ENCODE results near the gene TNS4. TPM values are rescaled to one million over a fixed set of nuclear protein-coding genes. Genes with fewer than 3 reads are reported as not detected.

The TNS4 gene
- total RNA-seq, 1 donor from 2014 or later, result 0.18 TPM

DNA sequence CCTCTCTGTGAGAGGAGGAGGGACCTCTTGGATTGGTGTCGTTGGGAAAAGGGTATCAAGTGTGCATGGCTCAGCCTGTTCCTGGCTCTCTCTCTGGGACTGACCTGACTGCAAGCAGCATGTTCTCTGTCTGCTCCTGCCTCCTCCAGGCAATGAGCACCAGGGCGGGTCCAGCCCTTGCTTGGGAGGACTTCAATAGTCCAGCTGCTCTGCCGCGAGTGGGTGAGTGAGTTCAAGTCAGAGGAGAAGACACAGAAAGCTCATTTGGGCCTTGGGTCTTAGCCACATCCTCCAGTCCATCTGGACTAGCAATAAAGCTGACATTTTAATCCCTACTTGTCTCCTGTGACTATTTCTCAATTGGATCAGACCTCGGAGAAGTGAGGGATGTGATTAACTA, 25.2 kb upstream of the TNS4 start:
- H3K27ac Mint-ChIP-seq, result no peak overlapping the region
- H3K4me1 Mint-ChIP-seq, result peaks cover 18% of the 10 kb centered on the region
- H3K36me3 Mint-ChIP-seq (ENCODE audit: low read depth), result peaks cover 26% of the 10 kb centered on the region

DNA sequence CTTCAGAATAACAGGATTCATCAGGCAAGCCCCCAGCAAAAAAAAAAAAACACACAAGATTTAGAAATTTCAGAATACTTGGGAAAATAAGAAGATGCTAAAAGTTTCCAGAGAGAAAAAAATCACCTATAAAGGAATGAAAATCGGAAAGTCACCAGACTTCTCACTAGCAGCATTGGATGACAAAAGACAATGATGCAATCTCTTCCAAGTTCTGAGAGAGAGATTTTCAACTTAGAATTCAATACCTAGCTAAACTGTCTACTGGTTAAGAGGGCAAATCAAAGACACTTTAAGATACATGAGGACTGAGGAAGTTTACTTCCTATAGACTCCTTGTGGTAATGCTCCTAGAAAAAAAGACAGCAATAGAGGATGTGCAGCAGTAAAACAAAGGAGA, 23.9 kb upstream of the TNS4 start:
- TF ChIP-seq, protein P1, sequence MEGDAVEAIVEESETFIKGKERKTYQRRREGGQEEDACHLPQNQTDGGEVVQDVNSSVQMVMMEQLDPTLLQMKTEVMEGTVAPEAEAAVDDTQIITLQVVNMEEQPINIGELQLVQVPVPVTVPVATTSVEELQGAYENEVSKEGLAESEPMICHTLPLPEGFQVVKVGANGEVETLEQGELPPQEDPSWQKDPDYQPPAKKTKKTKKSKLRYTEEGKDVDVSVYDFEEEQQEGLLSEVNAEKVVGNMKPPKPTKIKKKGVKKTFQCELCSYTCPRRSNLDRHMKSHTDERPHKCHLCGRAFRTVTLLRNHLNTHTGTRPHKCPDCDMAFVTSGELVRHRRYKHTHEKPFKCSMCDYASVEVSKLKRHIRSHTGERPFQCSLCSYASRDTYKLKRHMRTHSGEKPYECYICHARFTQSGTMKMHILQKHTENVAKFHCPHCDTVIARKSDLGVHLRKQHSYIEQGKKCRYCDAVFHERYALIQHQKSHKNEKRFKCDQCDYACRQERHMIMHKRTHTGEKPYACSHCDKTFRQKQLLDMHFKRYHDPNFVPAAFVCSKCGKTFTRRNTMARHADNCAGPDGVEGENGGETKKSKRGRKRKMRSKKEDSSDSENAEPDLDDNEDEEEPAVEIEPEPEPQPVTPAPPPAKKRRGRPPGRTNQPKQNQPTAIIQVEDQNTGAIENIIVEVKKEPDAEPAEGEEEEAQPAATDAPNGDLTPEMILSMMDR (IDR thresholded peaks at IDR 0.05), result no peak
- Mint-ChIP-seq H3K9me3 (peaks cover 10% of the 10 kb centered on the region), H3K27me3 (no peaks in the 10 kb centered on the region), H3K36me3 (ENCODE audit: low read depth) (peaks cover 26% of the 10 kb centered on the region), H3K4me1 (peaks cover 6% of the 10 kb centered on the region), H3K4me3 (no peak overlapping the region), H3K27ac (no peak overlapping the region)
- ChIA-PET CTCF (interaction anchor here (1.2 kb wide), 1 partner anchor 170 kb away, joined by 3 read pairs; no protein-coding TSS in a partner anchor), POLR2A (interaction anchor here (0.7 kb wide), 1 partner anchor 210 kb away, joined by 4 read pairs; no protein-coding TSS in a partner anchor)
- ATAC-seq (ENCODE audit: low read depth) (no peak), DNase-seq (no peak)
- intact Hi-C loops (cut with micrococcal nuclease), result no loop called here

More for the DNA sequence above, 25.2 kb upstream of the TNS4 start:
- no peaks in the 10 kb centered on the region for H3K27me3 Mint-ChIP-seq
- H3K9me3 Mint-ChIP-seq, result peaks cover 10% of the 10 kb centered on the region
- DNase-seq (no peak), ATAC-seq (ENCODE audit: low read depth) (no peak)
- no peak overlapping the region for H3K4me3 Mint-ChIP-seq
- ChIA-PET CTCF (no interaction called here), POLR2A (no interaction called here)
- intact Hi-C loops (cut with micrococcal nuclease), result no loop called here
- TF ChIP-seq, protein P1 (IDR thresholded peaks at IDR 0.05), result no peak

DNA sequence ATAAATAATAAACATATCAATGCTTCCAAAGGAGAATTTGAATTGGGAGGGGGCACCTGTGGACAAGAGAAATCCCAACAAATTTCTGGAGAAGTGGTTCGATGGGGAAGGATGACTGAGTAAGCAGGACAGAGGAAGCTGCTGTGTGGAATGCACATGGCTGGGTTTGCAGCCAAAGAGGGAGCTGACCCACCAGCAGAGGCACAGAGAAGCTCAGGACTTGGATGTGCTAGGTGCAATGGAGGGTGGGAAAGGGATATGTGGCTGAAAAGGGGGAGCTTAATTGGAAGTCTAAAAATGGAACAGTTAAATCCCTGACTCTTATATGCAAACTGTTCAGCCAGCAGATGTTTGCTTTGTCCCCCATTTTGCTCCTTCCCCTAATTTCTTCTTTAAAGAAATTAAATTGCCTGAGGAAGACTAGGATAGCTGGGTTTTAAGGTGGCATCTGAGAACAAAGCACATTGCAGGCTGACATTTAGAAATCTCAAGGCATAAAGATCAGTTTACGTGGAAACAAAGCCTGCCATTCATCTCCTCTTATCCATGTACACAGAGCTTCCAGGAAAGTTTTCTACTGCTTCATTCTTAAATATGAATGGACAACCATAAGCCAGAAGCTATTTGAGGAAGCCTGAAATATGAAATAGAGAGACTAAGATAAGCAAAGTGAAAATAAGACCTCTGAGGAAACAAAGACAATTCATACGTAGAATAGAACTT, 23.0 kb upstream of the TNS4 start:
- Mint-ChIP-seq H3K27ac (no peak overlapping the region), H3K4me3 (no peak overlapping the region), H3K4me1 (peaks cover 7% of the 10 kb centered on the region), H3K27me3 (no peaks in the 10 kb centered on the region), H3K9me3 (peaks cover 10% of the 10 kb centered on the region), H3K36me3 (ENCODE audit: low read depth) (peaks cover 26% of the 10 kb centered on the region)
- intact Hi-C loops (cut with micrococcal nuclease), result no loop called here
- ChIA-PET POLR2A (interaction anchor here (1.5 kb wide), 1 partner anchor 23 kb away, joined by 4 read pairs; no protein-coding TSS in a partner anchor), CTCF (no interaction called here)
- DNase-seq (no peak), ATAC-seq (ENCODE audit: low read depth) (no peak)
- TF ChIP-seq, protein P1 (IDR thresholded peaks at IDR 0.05), result no peak

- Mint-ChIP-seq H3K4me1 (peaks cover 21% of the 10 kb centered on the region), H3K27me3 (no peaks in the 10 kb centered on the region), H3K36me3 (ENCODE audit: low read depth) (peaks cover 26% of the 10 kb centered on the region), H3K4me3 (no peak overlapping the region), H3K27ac (no peak overlapping the region), H3K9me3 (peaks cover 10% of the 10 kb centered on the region)
- DNase-seq (no peak), ATAC-seq (ENCODE audit: low read depth) (no peak)
- TF ChIP-seq, protein P1 (IDR thresholded peaks at IDR 0.05), result no peak
- POLR2A ChIA-PET, result interaction anchor here (0.9 to 1.4 kb wide), 2 partner anchors 9 to 11 kb away, joined by 3 read pairs; no protein-coding TSS in a partner anchor
- intact Hi-C loops (cut with micrococcal nuclease), result no loop called here
- CTCF ChIA-PET, result interaction anchor here (1.3 kb wide), 1 partner anchor 10 kb away, joined by 5 read pairs; no protein-coding TSS in a partner anchor
Measured at GRCh38 chr17:40522961-40523310, 21.5 kb upstream of the TNS4 start.

DNA sequence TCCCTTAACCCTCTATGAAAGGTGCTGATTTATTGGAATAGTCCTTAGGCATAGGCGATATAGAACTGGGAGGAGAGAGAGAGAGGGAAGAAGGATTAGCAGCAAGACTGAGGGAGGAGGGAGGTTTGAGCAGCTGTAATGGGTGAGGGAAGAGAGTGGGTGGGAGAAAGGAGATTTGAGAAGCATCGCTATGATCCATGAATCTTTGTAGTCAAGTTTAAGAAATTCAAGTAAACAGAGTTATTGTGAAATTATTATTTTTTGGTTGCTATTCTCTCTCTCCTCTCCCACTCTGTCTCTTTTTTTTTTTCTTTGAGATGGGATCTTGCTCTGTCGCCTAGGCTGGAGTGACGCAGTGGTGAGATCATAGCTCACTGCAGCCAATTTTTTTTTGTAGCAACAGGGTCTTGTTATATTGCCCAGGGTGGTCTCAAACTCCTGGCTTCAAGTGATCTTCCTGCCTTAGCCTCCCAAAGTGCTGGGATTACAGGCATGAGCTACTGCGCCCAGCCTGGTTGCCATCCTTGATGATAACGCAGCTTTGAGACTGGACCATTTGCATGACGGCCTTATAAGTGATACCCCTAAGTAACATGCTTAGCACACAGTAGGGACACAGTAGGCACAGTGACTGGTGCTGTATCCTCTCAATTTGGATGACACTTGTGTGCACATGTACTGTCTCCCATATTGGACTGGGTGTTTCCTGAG, 21.0 kb upstream of the TNS4 start:
- H3K9me3 Mint-ChIP-seq, result peaks cover 10% of the 10 kb centered on the region
- ChIA-PET POLR2A (interaction anchor here (0.9 to 1.4 kb wide), 2 partner anchors 10 to 11 kb away, joined by 3 read pairs; no protein-coding TSS in a partner anchor), CTCF (interaction anchor here (1.3 to 1.4 kb wide), 2 partner anchors 9 to 11 kb away, joined by 3 to 5 read pairs; no protein-coding TSS in a partner anchor)
- intact Hi-C loops (cut with micrococcal nuclease), result no loop called here
- H3K4me1 Mint-ChIP-seq, result peaks cover 24% of the 10 kb centered on the region
- no peak overlapping the region for H3K27ac Mint-ChIP-seq
- H3K4me3 Mint-ChIP-seq, result no peak overlapping the region
- DNase-seq, result no peak
- H3K36me3 Mint-ChIP-seq (ENCODE audit: low read depth), result peaks cover 26% of the 10 kb centered on the region
- H3K27me3 Mint-ChIP-seq, result no peaks in the 10 kb centered on the region
- ATAC-seq (ENCODE audit: low read depth), result no peak
- TF ChIP-seq, protein P1 (IDR thresholded peaks at IDR 0.05), result no peak

Data from activated B cell treated with CpG ODN at 0.5 μM for 24 hours (primary cell).